Uterus (tissue), 4 donors: ENCODE results near the gene MOV10. TPM values are rescaled to one million over a fixed set of nuclear protein-coding genes. Genes with fewer than 3 reads are reported as not detected.
A peak's percentile ranks its signal among the peaks of the same experiment; 100 is the strongest.

Experiments
- DNase-seq, 2 donors: peaks; one replicate each; pipeline ENCODE4 v3.0.0-alpha.2; 2019 to 2020
- H3K27ac ChIP-seq, 2 donors: fragments of 200-600 bp; sonication (generic); 1 replicate in 1 of 2; 2 replicates in 1 of 2; pipeline ENCODE4 v1.5.1; 2016 to 2018
- H3K27me3 ChIP-seq, 2 donors: fragments of 200-600 bp; sonication (generic); one replicate each; pipeline ENCODE4 v1.5.1; 2018 to 2019; ENCODE audit warnings: control low read depth in 1 of 2
- H3K36me3 ChIP-seq, 2 donors: fragments of 200-600 bp; sonication (generic); one replicate each; pipeline ENCODE4 v1.5.1; 2019; ENCODE audit warnings: control low read depth in 1 of 2
- H3K4me1 ChIP-seq, 2 donors: fragments of 200-600 bp; sonication (generic); one replicate each; pipeline ENCODE4 v1.5.1; 2018 to 2019; ENCODE audit warnings: control low read depth in 1 of 2
- H3K4me3 ChIP-seq, 2 donors: fragments of 200-600 bp; sonication (generic); 1 replicate in 1 of 2; 2 replicates in 1 of 2; pipeline ENCODE4 v1.5.1; 2018 to 2019; ENCODE audit warnings: mild to moderate bottlenecking in 1 of 2
- H3K9me3 ChIP-seq, 2 donors: fragments of 200-600 bp; sonication (generic); one replicate each; pipeline ENCODE4 v1.5.1; 2019; ENCODE audit warnings: control low read depth in 1 of 2
- CTCF ChIP-seq, 4 experiments: fragments of 200-600 bp in 2 of 4; fragments of 450-650 bp in 2 of 4; sonication (generic) in 2 of 4; IDR thresholded peaks; one replicate each; pipeline ENCODE4 v1.5.1; 2016 to 2019; ENCODE audit warnings: antibody characterized with exemption in 4 of 4, mild to moderate bottlenecking in 2 of 4, moderate library complexity in 1 of 4
- POLR2A ChIP-seq, 2 donors: fragments of 450-650 bp; IDR thresholded peaks; one replicate each; pipeline ENCODE4 v1.6.1; 2016; ENCODE audit warnings: antibody characterized with exemption in 2 of 2, mild to moderate bottlenecking in 1 of 2, moderate library complexity in 1 of 2
- intact Hi-C: fragments of 100-400 bp; cut with DNase I; formaldehyde crosslinking; loops from one replicate; pipeline ENCODE4 v1.15.1; 2023; ENCODE audit warnings: low total_unique reads
- total RNA-seq, 4 donors: library from RNA; depleted of rRNA in 3 of 4; stranded (reverse); fragments of >200 nt in 3 of 4; gene quantifications; one replicate each; pipeline versions ENCODE4 v1.1.0 to v1.2.4, GENCODE V29; 2014 to 2023
- donor health status: DM: yes; HTN: yes; CAD: no.

MOV10 gene
- total RNA-seq, 4 donors from 2014 or later = 10.3 to 91.9 (median 55.5) TPM

DNA sequence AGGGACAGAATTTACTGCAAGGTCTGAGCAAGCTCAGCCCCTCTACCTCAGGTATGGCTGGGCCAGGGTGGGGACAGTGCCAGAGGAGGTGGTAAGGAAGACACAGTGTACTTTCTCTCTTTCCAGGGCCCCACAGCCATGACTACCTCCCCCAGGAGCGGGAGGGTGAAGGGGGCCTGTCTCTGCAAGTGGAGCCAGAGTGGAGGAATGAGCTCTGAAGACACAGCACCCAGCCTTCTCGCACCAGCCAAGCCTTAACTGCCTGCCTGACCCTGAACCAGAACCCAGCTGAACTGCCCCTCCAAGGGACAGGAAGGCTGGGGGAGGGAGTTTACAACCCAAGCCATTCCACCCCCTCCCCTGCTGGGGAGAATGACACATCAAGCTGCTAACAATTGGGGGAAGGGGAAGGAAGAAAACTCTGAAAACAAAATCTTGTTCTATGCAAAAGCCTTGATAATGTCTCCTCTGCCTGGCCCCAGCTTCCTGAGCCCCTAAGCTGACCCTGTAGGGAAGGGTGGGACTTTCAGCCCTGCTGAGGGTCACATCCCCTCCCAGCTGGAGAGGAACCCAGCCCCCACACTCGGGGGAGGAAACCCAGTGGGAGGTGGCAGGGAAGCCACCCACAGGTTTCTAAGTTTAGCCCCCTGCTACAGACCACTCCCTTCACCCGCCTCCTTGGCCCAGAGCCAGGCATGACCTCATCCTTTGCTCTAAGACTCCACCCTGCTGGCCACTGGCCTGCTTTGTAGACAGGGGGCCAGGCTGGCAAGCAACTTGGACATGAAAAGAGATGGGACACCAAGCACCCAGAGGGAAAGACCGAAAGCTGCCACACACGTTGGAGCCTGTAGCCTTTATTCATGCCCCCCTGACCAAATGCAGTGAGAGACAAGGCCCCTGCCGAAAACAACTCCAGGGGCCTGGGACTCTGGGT lies 26.1 kb downstream of the MOV10 start:
- Histone ChIP-seq H3K9me3 (no peaks in the 10 kb centered on the region), H3K27me3 (no peaks in the 10 kb centered on the region), H3K36me3 (no peaks in the 10 kb centered on the region), H3K4me1 (peaks cover 33 to 41% of the 10 kb centered on the region in 2 donors), H3K4me3 (no peak overlapping the region), H3K27ac (peak overlapping the region; percentile 97)
- peak in 2 of 4 experiments; percentile 22 to 26 for TF ChIP-seq CTCF (IDR thresholded peaks at IDR 0.05)
- peak; percentile 2 to 67 for TF ChIP-seq POLR2A (IDR thresholded peaks at IDR 0.05)
- intact Hi-C loops = loop anchor here (10.0 kb wide), 1 partner anchor 86 kb away; the partner anchor contains the start of genes CAPZA1 and ST7L
- peak; percentile 98 to 100 for DNase-seq

GRCh38 chr1:112701227-112702066 lies 27.0 kb downstream of the MOV10 start:
- no peak overlapping the region for H3K4me3 ChIP-seq
- peak overlapping the region; percentile 97 for H3K27ac ChIP-seq
- H3K4me1 ChIP-seq = peaks cover 33 to 41% of the 10 kb centered on the region in 2 donors
- intact Hi-C loops = loop anchor here (10.0 kb wide), 1 partner anchor 87 kb away; the partner anchor contains the start of genes CAPZA1 and ST7L
- TF ChIP-seq CTCF (IDR thresholded peaks at IDR 0.05) (no peak), POLR2A (IDR thresholded peaks at IDR 0.05) (no peak)
- H3K9me3 ChIP-seq = no peaks in the 10 kb centered on the region
- H3K36me3 ChIP-seq = no peaks in the 10 kb centered on the region
- DNase-seq = peak; percentile 23 to 47
- no peaks in the 10 kb centered on the region for H3K27me3 ChIP-seq

- H3K27me3 ChIP-seq = no peaks in the 10 kb centered on the region
- no peaks in the 10 kb centered on the region for H3K9me3 ChIP-seq
- peak overlapping the region; percentile 97 for H3K27ac ChIP-seq
- no peak overlapping the region for H3K4me3 ChIP-seq
- no peak for TF ChIP-seq POLR2A (IDR thresholded peaks at IDR 0.05)
- TF ChIP-seq CTCF (IDR thresholded peaks at IDR 0.05) = no peak
- H3K4me1 ChIP-seq = peaks cover 33 to 41% of the 10 kb centered on the region in 2 donors
- H3K36me3 ChIP-seq = no peaks in the 10 kb centered on the region
- intact Hi-C loops = loop anchor here (10.0 kb wide), 1 partner anchor 87 kb away; the partner anchor contains the start of genes CAPZA1 and ST7L
- no peak for DNase-seq
Observed at GRCh38 chr1:112702067-112702395, 27.6 kb downstream of the MOV10 start.

GRCh38 chr1:112702420-112703261 lies 28.2 kb downstream of the MOV10 start:
- Histone ChIP-seq H3K27ac (peak overlapping the region; percentile 97), H3K36me3 (no peaks in the 10 kb centered on the region), H3K4me1 (peaks cover 33 to 41% of the 10 kb centered on the region in 2 donors), H3K9me3 (no peaks in the 10 kb centered on the region), H3K27me3 (no peaks in the 10 kb centered on the region), H3K4me3 (no peak overlapping the region)
- peak in 1 of 2 donors; percentile 13 for DNase-seq
- intact Hi-C loops = loop anchor here (10.0 kb wide), 1 partner anchor 88 kb away; the partner anchor contains the start of genes CAPZA1 and ST7L
- TF ChIP-seq POLR2A (IDR thresholded peaks at IDR 0.05) = no peak
- no peak for TF ChIP-seq CTCF (IDR thresholded peaks at IDR 0.05)
